OCI-LY3 (cell line): ENCODE data around the gene NNAT.
"Not testable (repeated sequence)": the region's sequence is repeated elsewhere in the genome, so short reads cannot be mapped to it uniquely, and the experiment has no call there.

Source experiments
- H2AFZ ChIP-seq: fragments of 200-600, 300-600 bp; shearing (Covaris generic); 2 replicates; pipeline ENCODE4 v1.6.0; 2014; ENCODE audit warnings: antibody characterized with exemption, low read depth, low read length
- H3K27ac ChIP-seq: fragments of 200-600, 300-600 bp; sonication (generic); 2 replicates; pipeline ENCODE4 v1.5.1; 2014; ENCODE audit warnings: mild to moderate bottlenecking, low read length, moderate library complexity, mixed read lengths
- H3K27me3 ChIP-seq: fragments of 200-600, 300-600 bp; sonication (generic); 2 replicates; pipeline ENCODE4 v1.6.1; 2014; ENCODE audit warnings: low read depth, low read length, mixed read lengths
- H3K36me3 ChIP-seq: fragments of 200-600, 300-600 bp; sonication (generic); replicated peaks from 2 replicates; pipeline ENCODE3; 2014; ENCODE audit warnings: low read depth, low read length, mixed read lengths
- H3K4me1 ChIP-seq: fragments of 300-600, 200-600 bp; sonication (generic); 2 replicates; pipeline ENCODE4 v1.6.1; 2014; ENCODE audit warnings: low read length, mixed read lengths
- H3K4me2 ChIP-seq: fragments of 200-600, 300-600 bp; sonication (generic); 2 replicates; pipeline ENCODE4 v1.6.1; 2014; ENCODE audit warnings: low read length, mixed read lengths
- H3K4me3 ChIP-seq: fragments of 300-600, 200-600 bp; sonication (generic); 2 replicates; pipeline ENCODE4 v1.5.1; 2014; ENCODE audit warnings: antibody characterized with exemption, mild to moderate bottlenecking, low read length, moderate library complexity
- H3K79me2 ChIP-seq: fragments of 300-600, 200-600 bp; shearing (Covaris generic); 2 replicates; pipeline ENCODE4 v1.6.1; 2014; ENCODE audit warnings: mild to moderate bottlenecking, low read length, mixed read lengths
- H3K9ac ChIP-seq: fragments of 300-600, 200-600 bp; shearing (Covaris generic); 2 replicates; pipeline ENCODE4 v1.6.0; 2014; ENCODE audit warnings: mild to moderate bottlenecking, low read length, moderate library complexity
- H3K9me3 ChIP-seq: fragments of 200-600, 300-600 bp; shearing (Covaris generic); 2 replicates; pipeline ENCODE4 v1.6.1; 2014; ENCODE audit warnings: low read length, mixed read lengths; ENCODE audit not compliant: insufficient read depth
- H4K20me1 ChIP-seq: fragments of 200-600, 300-600 bp; sonication (generic); 2 replicates; pipeline ENCODE4 v1.6.1; 2016; ENCODE audit warnings: low read length, mixed read lengths; ENCODE audit not compliant: insufficient read depth
- CTCF ChIP-seq: fragments of 200-600, 300-600 bp; sonication (generic); IDR thresholded peaks from 2 replicates; pipeline ENCODE4 v1.5.1; 2014; ENCODE audit warnings: antibody characterized with exemption, low read length, low read depth
- EZH2phosphoT487 ChIP-seq: fragments of 200-600 bp; shearing (Covaris generic); IDR thresholded peaks from 2 replicates; pipeline ENCODE4 v1.6.1; 2018; ENCODE audit warnings: antibody characterized with exemption, mixed run types, low read depth

NNAT gene

DNA sequence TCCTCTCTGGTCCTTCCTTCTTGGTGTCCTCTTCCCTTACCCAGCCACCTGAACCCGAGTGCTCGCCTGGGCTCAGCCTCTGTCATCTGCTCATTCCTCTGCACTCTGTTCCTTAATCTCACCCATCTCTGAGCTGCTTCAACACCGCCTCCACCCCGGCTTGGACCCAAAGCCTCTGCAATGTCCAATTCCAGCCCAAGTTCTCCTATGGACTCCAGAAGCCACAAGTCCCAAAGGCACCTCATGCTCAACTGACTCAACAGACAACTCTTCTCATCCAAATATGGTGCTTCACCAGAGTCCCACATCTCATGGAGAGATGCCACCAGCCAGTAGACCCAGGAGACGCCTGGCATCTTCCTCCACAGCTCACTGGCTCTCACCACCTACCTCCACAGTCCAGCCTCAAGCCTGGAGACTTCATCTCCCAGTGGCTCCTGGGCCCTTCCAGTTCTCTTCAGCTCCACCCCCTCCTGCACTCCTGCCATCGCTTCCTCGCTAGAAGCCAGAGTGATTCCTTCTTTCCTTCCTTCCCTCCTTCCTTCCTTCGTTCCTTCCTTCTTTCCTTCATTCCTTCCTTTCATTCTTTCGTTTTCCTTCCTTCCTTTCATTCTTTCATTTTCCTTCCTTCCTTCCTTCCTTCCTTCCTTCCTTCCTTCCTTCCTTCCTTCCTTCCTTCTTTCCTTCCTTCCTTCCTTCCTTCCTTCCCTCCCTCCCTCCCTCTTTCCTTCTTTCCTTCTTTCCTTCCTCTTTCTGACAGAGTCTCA lies 40.9 kb upstream of the NNAT start:
- H3K9me3 ChIP-seq = no peaks in the 10 kb centered on the region
- no peak overlapping the region for H3K4me2 ChIP-seq
- H3K79me2 ChIP-seq = no peaks in the 10 kb centered on the region
- no peak overlapping the region for H3K27ac ChIP-seq
- no peak overlapping the region for H3K4me3 ChIP-seq
- no peaks in the 10 kb centered on the region for H3K36me3 ChIP-seq
- no peak overlapping the region for H3K9ac ChIP-seq
- peaks cover 10% of the 10 kb centered on the region for H3K4me1 ChIP-seq
- H4K20me1 ChIP-seq = no peaks in the 10 kb centered on the region
- no peak overlapping the region for H2AFZ ChIP-seq
- peaks cover 72% of the 10 kb centered on the region for H3K27me3 ChIP-seq
- no peak for TF ChIP-seq CTCF
- no peak for TF ChIP-seq EZH2phosphoT487

- TF ChIP-seq EZH2phosphoT487 (no peak), CTCF (no peak)
- Histone ChIP-seq H4K20me1 (no peaks in the 10 kb centered on the region), H3K79me2 (no peaks in the 10 kb centered on the region), H3K4me1 (peaks cover 10% of the 10 kb centered on the region), H3K36me3 (no peaks in the 10 kb centered on the region), H3K9ac (no peak overlapping the region), H3K27me3 (peaks cover 71% of the 10 kb centered on the region), H3K9me3 (no peaks in the 10 kb centered on the region), H3K27ac (no peak overlapping the region), H3K4me2 (no peak overlapping the region), H3K4me3 (no peak overlapping the region), H2AFZ (no peak overlapping the region)
Measured at GRCh38 chr20:37480919-37481318, 40.1 kb upstream of the NNAT start.

DNA sequence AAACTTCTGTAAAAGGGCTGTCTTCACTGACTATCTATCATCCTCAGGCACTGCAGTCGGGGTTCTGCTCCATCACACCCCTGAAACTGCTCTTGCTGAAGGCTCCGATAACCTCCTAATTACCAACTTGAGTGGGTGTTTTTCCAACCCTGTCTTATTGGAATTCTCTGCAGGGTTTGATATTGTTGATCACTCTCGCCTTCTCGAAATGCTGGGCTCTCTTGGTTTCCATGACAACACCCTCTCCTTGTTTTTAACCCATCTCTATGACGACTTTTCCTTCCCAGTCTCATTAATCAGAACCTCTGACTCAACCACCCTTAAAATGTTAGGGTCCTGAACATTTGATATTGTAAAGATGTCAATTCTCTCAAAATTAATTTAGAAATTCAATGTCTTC lies 39.4 kb upstream of the NNAT start:
- Histone ChIP-seq H3K4me2 (no peak overlapping the region), H3K27ac (no peak overlapping the region), H3K9ac (no peak overlapping the region), H4K20me1 (no peaks in the 10 kb centered on the region), H3K79me2 (no peaks in the 10 kb centered on the region), H3K4me3 (no peak overlapping the region), H2AFZ (no peak overlapping the region), H3K9me3 (no peaks in the 10 kb centered on the region), H3K27me3 (peaks cover 66% of the 10 kb centered on the region), H3K4me1 (peaks cover 10% of the 10 kb centered on the region), H3K36me3 (no peaks in the 10 kb centered on the region)
- no peak for TF ChIP-seq CTCF
- TF ChIP-seq EZH2phosphoT487 = no peak

- Histone ChIP-seq H3K4me2 (no peak overlapping the region), H3K4me1 (peaks cover 10% of the 10 kb centered on the region), H3K27me3 (peaks cover 39% of the 10 kb centered on the region), H3K9ac (no peak overlapping the region), H3K27ac (no peak overlapping the region), H3K4me3 (no peak overlapping the region), H3K79me2 (no peaks in the 10 kb centered on the region), H3K36me3 (no peaks in the 10 kb centered on the region), H4K20me1 (no peaks in the 10 kb centered on the region), H3K9me3 (no peaks in the 10 kb centered on the region), H2AFZ (no peak overlapping the region)
- TF ChIP-seq EZH2phosphoT487 (no peak), CTCF (no peak)
Measured at GRCh38 chr20:37484331-37484730, 36.7 kb upstream of the NNAT start.

- not testable (repeated sequence) for H3K9ac ChIP-seq, H3K27ac ChIP-seq, H3K4me1 ChIP-seq, H3K79me2 ChIP-seq, H4K20me1 ChIP-seq, H3K9me3 ChIP-seq, H3K36me3 ChIP-seq, H3K4me3 ChIP-seq, H3K4me2 ChIP-seq, H2AFZ ChIP-seq
- H3K27me3 ChIP-seq = peaks cover 41% of the 10 kb centered on the region
Measured at GRCh38 chr20:37486209-37486608, 34.8 kb upstream of the NNAT start.
